Cardiac fibroblast (primary cell): ENCODE data around the gene XPNPEP1.

Experiments used
- DNase-seq, 2 donors: peaks; one replicate each; pipeline versions ENCODE4 v3.0.0 to v3.0.0-alpha.2; 2010; ENCODE audit warnings: low read depth in 2 of 2
- H3K4me3 ChIP-seq, 2 donors: replicated peaks in 1 of 2; 1 replicate in 1 of 2; 2 replicates in 1 of 2; pipeline ENCODE4 v1.5.1; 2011; ENCODE audit warnings: low read depth in 2 of 2, low read length in 2 of 2, mild to moderate bottlenecking in 2 of 2, moderate library complexity in 1 of 2
- CTCF ChIP-seq: IDR thresholded peaks from one replicate; pipeline ENCODE4 v1.5.1; 2011; ENCODE audit warnings: low read depth, mild to moderate bottlenecking, low read length, inconsistent platforms

Gene XPNPEP1

GRCh38 chr10:109932391-109932790, 9.1 kb upstream of the XPNPEP1 start:
- no peak for TF ChIP-seq CTCF
- no peak overlapping the region for H3K4me3 ChIP-seq

GRCh38 chr10:109931163-109931562, 7.9 kb upstream of the XPNPEP1 start:
- no peak for TF ChIP-seq CTCF
- DNase-seq: peak; percentile 60 to 77
- no peak overlapping the region for H3K4me3 ChIP-seq

More at GRCh38 chr10:109932391-109932790, 9.1 kb upstream of the XPNPEP1 start:
- peak in 1 of 2 donors; percentile 49 for DNase-seq

GRCh38 chr10:109929501-109930219, 6.3 kb upstream of the XPNPEP1 start:
- no peak for TF ChIP-seq CTCF
- no peak overlapping the region for H3K4me3 ChIP-seq
- peak; percentile 25 for DNase-seq

GRCh38 chr10:109928475-109928891, 5.2 kb upstream of the XPNPEP1 start:
- no peak overlapping the region for H3K4me3 ChIP-seq
- DNase-seq: peak in 1 of 2 donors; percentile 75
- TF ChIP-seq CTCF: no peak

GRCh38 chr10:109926825-109927224, 3.5 kb upstream of the XPNPEP1 start:
- TF ChIP-seq CTCF: no peak
- no peak for DNase-seq
- H3K4me3 ChIP-seq: no peak overlapping the region

- no peak overlapping the region for H3K4me3 ChIP-seq
- no peak for DNase-seq
- TF ChIP-seq CTCF: no peak
These were observed 2.9 kb upstream of the XPNPEP1 start for GRCh38 chr10:109926061-109926745.
